Esophagus mucosa (tissue), 1 donor: ENCODE data around the gene FSHR. TPM values are rescaled to one million over a fixed set of nuclear protein-coding genes. Genes with fewer than 3 reads are reported as not detected.

Experiments used
- ATAC-seq: fragments of 200-7000 bp; cut with Tn5 transposase; one replicate; pipeline ENCODE4 v1.9.1; 2020
- total RNA-seq: library from RNA; stranded (reverse); gene quantifications from one replicate; pipeline ENCODE4 v1.2.4, GENCODE V29; 2023
- donor health status: DM: yes; HTN: yes; CAD: no.

FSHR gene
- total RNA-seq, 1 donor from 2014 or later: not detected

GRCh38 chr2:48952143-48952542, 202.2 kb downstream of the FSHR start:
- ATAC-seq: no peak

- ATAC-seq: no peak
Observed at GRCh38 chr2:48948400-48949125, 205.8 kb downstream of the FSHR start.

- ATAC-seq: peak; percentile 92
Observed at GRCh38 chr2:48946449-48947048, 207.8 kb downstream of the FSHR start.

GRCh38 chr2:48944956-48945355, 209.4 kb downstream of the FSHR start:
- ATAC-seq: no peak

GRCh38 chr2:48943436-48943835, 210.9 kb downstream of the FSHR start:
- ATAC-seq: no peak

GRCh38 chr2:48941908-48942307, 212.4 kb downstream of the FSHR start:
- no peak for ATAC-seq

- no peak for ATAC-seq
Observed at GRCh38 chr2:48941456-48941855, 212.9 kb downstream of the FSHR start.

GRCh38 chr2:48940606-48941005, 213.7 kb downstream of the FSHR start:
- ATAC-seq: no peak

GRCh38 chr2:48939232-48939631, 215.1 kb downstream of the FSHR start:
- no peak for ATAC-seq

- ATAC-seq: no peak
Observed at GRCh38 chr2:48938231-48938630, 216.1 kb downstream of the FSHR start.

- no peak for ATAC-seq
Observed at GRCh38 chr2:48934807-48935206, 219.5 kb downstream of the FSHR start.

GRCh38 chr2:48933828-48934497, 220.4 kb downstream of the FSHR start:
- no peak for ATAC-seq

GRCh38 chr2:48932667-48933066, 221.6 kb downstream of the FSHR start:
- ATAC-seq: no peak

- no peak for ATAC-seq
Observed at GRCh38 chr2:48929571-48930301, 224.6 kb downstream of the FSHR start.

- ATAC-seq: no peak
Observed at GRCh38 chr2:48927355-48927754, 227.0 kb downstream of the FSHR start.

- ATAC-seq: no peak
Observed at GRCh38 chr2:48915884-48916283, 238.4 kb downstream of the FSHR start.

GRCh38 chr2:48915227-48915626, 239.1 kb downstream of the FSHR start:
- no peak for ATAC-seq

- no peak for ATAC-seq
Observed at GRCh38 chr2:48914477-48915089, 239.7 kb downstream of the FSHR start.
